Pancreas (tissue), 10 donors: ENCODE measurements around the gene COL15A1. TPM values are rescaled to one million over a fixed set of nuclear protein-coding genes. Genes with fewer than 3 reads are reported as not detected.

Source experiments
- ATAC-seq, 4 donors: fragments of 200-7000 bp; cut with Tn5 transposase; one replicate each; pipeline versions ENCODE4 v1.8.0 to v1.9.1; 2020; ENCODE audit warnings: mild to moderate bottlenecking in 4 of 4, moderate library complexity in 4 of 4
- DNase-seq, 6 donors: peaks; one replicate each; pipeline ENCODE4 v3.0.0-alpha.2; 2020
- FAIRE-seq: peaks from 2 replicates; lab custom pipeline; 2012; peaks lifted over from hg19 to GRCh38; lab: Jason Lieb, UNC
- H3K27ac ChIP-seq, 4 donors: fragments of 200-600 bp; sonication (generic); 1 replicate in 3 of 4; 2 replicates in 1 of 4; pipeline versions ENCODE4 v1.5.0 to v1.8.0; 2020
- H3K27me3 ChIP-seq, 4 donors: fragments of 200-600 bp; one replicate each; pipeline ENCODE4 v1.8.0; 2021
- H3K36me3 ChIP-seq, 3 donors: fragments of 200-600 bp; sonication (generic) in 1 of 3; one replicate each; pipeline versions ENCODE4 v1.5.0 to v1.8.0; 2020 to 2021
- H3K4me1 ChIP-seq, 3 donors: fragments of 200-600 bp; one replicate each; pipeline ENCODE4 v1.8.0; 2021
- H3K4me3 ChIP-seq, 4 donors: fragments of 200-600 bp; sonication (generic) in 2 of 4; one replicate each; pipeline versions ENCODE4 v1.5.0 to v1.8.0; 2020 to 2021
- H3K9me3 ChIP-seq, 4 donors: fragments of 200-600 bp; one replicate each; pipeline ENCODE4 v1.8.0; 2021
- CTCF ChIP-seq, 4 donors: fragments of 200-600 bp; sonication (generic) in 3 of 4; IDR thresholded peaks; one replicate each; pipeline versions ENCODE4 v1.5.0 to v1.8.0; 2021; ENCODE audit warnings: antibody characterized with exemption in 4 of 4
- WGBS, 2 donors: extraction: QIAGEN DNeasy Blood & Tissue Kit; methylation state at CpG; one replicate each; pipeline ENCODE4 v1.1.7; 2013; 5-methylcytosine and 5-hydroxymethylcytosine counted together
- intact Hi-C, 3 donors: fragments of 100-400 bp; cut with DNase I; formaldehyde crosslinking; loops; one replicate each; pipeline versions ENCODE4 v1.11.1 to v1.14.2; 2022
- polyA plus RNA-seq, 2 donors: library from polyadenylated mRNA; stranded (reverse); fragments of 200-250 nt; gene quantifications; one replicate each; pipeline ENCODE4 v1.2.3, GENCODE V29; 2013
- total RNA-seq, 6 donors: library from RNA; stranded (reverse); fragmentation: NEBNext Ultra II Directional in 4 of 6; extraction: Animal tissue kit (Norgen Biotek cat#: 25700) in 4 of 6; gene quantifications; one replicate each; pipeline versions ENCODE4 v1.2.1 to v1.2.4, GENCODE V29; 2021 to 2023
- donor health status: healthy with polysubstance abuse.
- donor health status: DM: no; HTN: no; CAD: no; lungs with moderate emphysema.
- donor health status: DM: no; HTN: no; CAD: no.
- donor health status: control.
- donor health status: control.
- donor health status: Bipolar disorder and iron deficiency.
- donor health status: DM: yes; HTN: yes; CAD: no.
- donor health status: DM: no; HTN: no; CAD: no.
- donor health status: DM: no; HTN: no; CAD: no.
- donor health status: DM: yes; HTN: yes; CAD: no.

The COL15A1 gene
- total and polyA plus RNA-seq, 8 donors: 6.7 to 43.4 (median 10.4) TPM

- Histone ChIP-seq H3K27ac (no peak overlapping the region), H3K4me3 (no peak overlapping the region), H3K4me1 (no peaks in the 10 kb centered on the region), H3K27me3 (no peaks in the 10 kb centered on the region), H3K9me3 (no peaks in the 10 kb centered on the region), H3K36me3 (no peaks in the 10 kb centered on the region)
- TF ChIP-seq CTCF (IDR thresholded peaks at IDR 0.05): no peak
- ATAC-seq: no peak
- WGBS, 2 donors: 82 to 87% methylated on average over 3 of the region's 3 CpGs
- no peak for DNase-seq
- FAIRE-seq: no peak
- intact Hi-C loops: no loop called here
These were observed 71.7 kb downstream of the COL15A1 start for GRCh38 chr9:99015448-99015847.

- H3K27ac ChIP-seq: no peak overlapping the region
- no peaks in the 10 kb centered on the region for H3K27me3 ChIP-seq
- FAIRE-seq (no peak), DNase-seq (no peak), ATAC-seq (no peak)
- H3K36me3 ChIP-seq: no peaks in the 10 kb centered on the region
- WGBS, 2 donors: 79 to 81% methylated on average over 4 of the region's 4 CpGs
- no peak overlapping the region for H3K4me3 ChIP-seq
- H3K4me1 ChIP-seq: no peaks in the 10 kb centered on the region
- TF ChIP-seq CTCF (IDR thresholded peaks at IDR 0.05): no peak
- no peaks in the 10 kb centered on the region for H3K9me3 ChIP-seq
- intact Hi-C loops: no loop called here
These were observed 72.2 kb downstream of the COL15A1 start for GRCh38 chr9:99015890-99016289.

- no peak overlapping the region for H3K4me3 ChIP-seq
- FAIRE-seq (no peak), DNase-seq (no peak), ATAC-seq (no peak)
- H3K27me3 ChIP-seq: no peaks in the 10 kb centered on the region
- intact Hi-C loops: no loop called here
- 88 to 90% methylated on average over 10 of the region's 10 CpGs for WGBS, 2 donors
- H3K9me3 ChIP-seq: no peaks in the 10 kb centered on the region
- no peaks in the 10 kb centered on the region for H3K36me3 ChIP-seq
- H3K4me1 ChIP-seq: no peaks in the 10 kb centered on the region
- H3K27ac ChIP-seq: no peak overlapping the region
- TF ChIP-seq CTCF (IDR thresholded peaks at IDR 0.05): no peak
These were observed 73.1 kb downstream of the COL15A1 start for GRCh38 chr9:99016681-99017387.

- FAIRE-seq (no peak), DNase-seq (no peak), ATAC-seq (no peak)
- Histone ChIP-seq H3K9me3 (no peaks in the 10 kb centered on the region), H3K27ac (no peak overlapping the region), H3K4me3 (no peak overlapping the region), H3K4me1 (no peaks in the 10 kb centered on the region), H3K27me3 (no peaks in the 10 kb centered on the region), H3K36me3 (no peaks in the 10 kb centered on the region)
- WGBS, 2 donors: 92 to 100% methylated on average over 1 of the region's 1 CpG
- no peak for TF ChIP-seq CTCF (IDR thresholded peaks at IDR 0.05)
- intact Hi-C loops: no loop called here
These were observed 74.9 kb downstream of the COL15A1 start for GRCh38 chr9:99018653-99019052.
